Measurements from ENCODE around the gene TRAPPC14.
"Not testable (repeated sequence)": the region's sequence is repeated elsewhere in the genome, so short reads cannot be mapped to it uniquely, and the experiment has no call there.

GRCh38 chr7:100180084-100180483 is 21.6 kb upstream of the TRAPPC14 start:
- TF ChIP-seq, protein P1, sequence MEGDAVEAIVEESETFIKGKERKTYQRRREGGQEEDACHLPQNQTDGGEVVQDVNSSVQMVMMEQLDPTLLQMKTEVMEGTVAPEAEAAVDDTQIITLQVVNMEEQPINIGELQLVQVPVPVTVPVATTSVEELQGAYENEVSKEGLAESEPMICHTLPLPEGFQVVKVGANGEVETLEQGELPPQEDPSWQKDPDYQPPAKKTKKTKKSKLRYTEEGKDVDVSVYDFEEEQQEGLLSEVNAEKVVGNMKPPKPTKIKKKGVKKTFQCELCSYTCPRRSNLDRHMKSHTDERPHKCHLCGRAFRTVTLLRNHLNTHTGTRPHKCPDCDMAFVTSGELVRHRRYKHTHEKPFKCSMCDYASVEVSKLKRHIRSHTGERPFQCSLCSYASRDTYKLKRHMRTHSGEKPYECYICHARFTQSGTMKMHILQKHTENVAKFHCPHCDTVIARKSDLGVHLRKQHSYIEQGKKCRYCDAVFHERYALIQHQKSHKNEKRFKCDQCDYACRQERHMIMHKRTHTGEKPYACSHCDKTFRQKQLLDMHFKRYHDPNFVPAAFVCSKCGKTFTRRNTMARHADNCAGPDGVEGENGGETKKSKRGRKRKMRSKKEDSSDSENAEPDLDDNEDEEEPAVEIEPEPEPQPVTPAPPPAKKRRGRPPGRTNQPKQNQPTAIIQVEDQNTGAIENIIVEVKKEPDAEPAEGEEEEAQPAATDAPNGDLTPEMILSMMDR (IDR thresholded peaks at IDR 0.05): not testable (repeated sequence)
- not testable (repeated sequence) for TF ChIP-seq POLR2A (IDR thresholded peaks at IDR 0.05)
